ENCODE measurements around the gene ERH.

GRCh38 chr14:69427596-69427995 lies 29.5 kb upstream of the ERH start:
- no peak for TF ChIP-seq CTCF (IDR thresholded peaks at IDR 0.05)
- TF ChIP-seq EZH2phosphoT487 (IDR thresholded peaks at IDR 0.05), result no peak
- TF ChIP-seq EZH2 (IDR thresholded peaks at IDR 0.05), result no peak
